MM.1S (cell line): ENCODE data around the gene SLC39A1.

Experiments
- DNase-seq: peaks from one replicate; pipeline ENCODE4 v3.0.0-alpha.2; 2015
- H2AFZ ChIP-seq: fragments of 300-600 bp; sonication (generic); 2 replicates; pipeline ENCODE4 v1.6.0; 2016; ENCODE audit warnings: antibody characterized with exemption, low read length
- H3F3A ChIP-seq: fragments of 300-600 bp; sonication (generic); 2 replicates; pipeline ENCODE4 v1.6.1; 2016; ENCODE audit warnings: mild to moderate bottlenecking, antibody characterized with exemption, low read length, moderate library complexity, mixed read lengths; ENCODE audit not compliant: insufficient read depth
- H3K27ac ChIP-seq: fragments of 300-600 bp; sonication (generic); 2 replicates; pipeline ENCODE4 v1.5.1; 2016; ENCODE audit warnings: mild to moderate bottlenecking, low read length
- H3K27me3 ChIP-seq: fragments of 300-600 bp; sonication (generic); replicated peaks from 2 replicates; pipeline ENCODE4 v1.6.0; 2016; ENCODE audit warnings: low read length; ENCODE audit not compliant: insufficient read depth
- H3K36me3 ChIP-seq: fragments of 300-600 bp; sonication (generic); replicated peaks from 2 replicates; pipeline ENCODE4 v1.6.1; 2016; ENCODE audit warnings: mild to moderate bottlenecking, low read length, mixed read lengths; ENCODE audit not compliant: insufficient read depth
- H3K4me1 ChIP-seq: fragments of 300-600 bp; sonication (generic); 2 replicates; pipeline ENCODE4 v1.6.1; 2016; ENCODE audit warnings: low read length, mixed read lengths
- H3K4me2 ChIP-seq: fragments of 300-600 bp; sonication (generic); 2 replicates; pipeline ENCODE4 v1.6.0; 2016; ENCODE audit warnings: low read depth, low read length
- H3K4me3 ChIP-seq: fragments of 300-600 bp; sonication (generic); 2 replicates; pipeline ENCODE4 v1.5.1; 2016; ENCODE audit warnings: low read length, mixed read lengths
- H3K79me2 ChIP-seq: fragments of 300-600 bp; sonication (generic); 2 replicates; pipeline ENCODE4 v1.6.1; 2016; ENCODE audit warnings: mixed run types, low read length, mixed read lengths
- H3K9ac ChIP-seq: fragments of 300-600 bp; sonication (generic); 2 replicates; pipeline ENCODE4 v1.6.1; 2016; ENCODE audit warnings: low read length, mixed read lengths
- H3K9me2 ChIP-seq: fragments of 300-600 bp; sonication (generic); replicated peaks from 2 replicates; pipeline ENCODE4 v1.6.1; 2016; ENCODE audit warnings: mild to moderate bottlenecking, low read length, mixed read lengths; ENCODE audit not compliant: insufficient read depth
- H3K9me3 ChIP-seq: fragments of 300-600 bp; sonication (generic); replicated peaks from 2 replicates; pipeline ENCODE4 v1.6.1; 2016; ENCODE audit warnings: mild to moderate bottlenecking, low read length, mixed read lengths; ENCODE audit not compliant: insufficient read depth
- H4K20me1 ChIP-seq: fragments of 300-600 bp; sonication (generic); 2 replicates; pipeline ENCODE4 v1.6.1; 2016; ENCODE audit warnings: mild to moderate bottlenecking, low read length, moderate library complexity, mixed read lengths; ENCODE audit not compliant: insufficient read depth
- CTCF ChIP-seq: fragments of 300-600 bp; sonication (generic); IDR thresholded peaks from 2 replicates; pipeline ENCODE4 v1.5.1; 2016; ENCODE audit warnings: antibody characterized with exemption, low read length, mixed read lengths
- EZH2 ChIP-seq: fragments of 300-600 bp; sonication (generic); optimal IDR thresholded peaks from 2 replicates; pipeline ENCODE3; 2017; ENCODE audit warnings: low read depth, mild to moderate bottlenecking, antibody characterized with exemption, low read length, mixed read lengths
- EZH2phosphoT487 ChIP-seq: fragments of 300-600 bp; sonication (generic); IDR thresholded peaks from 2 replicates; pipeline ENCODE4 v1.6.1; 2018; ENCODE audit warnings: antibody characterized with exemption, low read length

Gene SLC39A1

GRCh38 chr1:153942766-153943549 lies 20.4 kb downstream of the SLC39A1 start:
- no peak for DNase-seq
- H3K4me2 ChIP-seq: no peak overlapping the region
- no peaks in the 10 kb centered on the region for H4K20me1 ChIP-seq
- H3K4me1 ChIP-seq: peaks cover 5% of the 10 kb centered on the region
- peaks cover 28% of the 10 kb centered on the region for H3K79me2 ChIP-seq
- H3K27me3 ChIP-seq: no peaks in the 10 kb centered on the region
- H3K9ac ChIP-seq: no peak overlapping the region
- no peaks in the 10 kb centered on the region for H3K9me3 ChIP-seq
- H2AFZ ChIP-seq: no peak overlapping the region
- peaks cover 25% of the 10 kb centered on the region for H3F3A ChIP-seq
- H3K36me3 ChIP-seq: no peaks in the 10 kb centered on the region
- TF ChIP-seq CTCF: no peak
- no peak for TF ChIP-seq EZH2phosphoT487
- TF ChIP-seq EZH2: no peak
- H3K9me2 ChIP-seq: no peaks in the 10 kb centered on the region
- H3K4me3 ChIP-seq: no peak overlapping the region
- H3K27ac ChIP-seq: no peak overlapping the region

GRCh38 chr1:153941826-153942725 lies 21.3 kb downstream of the SLC39A1 start:
- Histone ChIP-seq H3K9me2 (no peaks in the 10 kb centered on the region), H3K4me2 (no peak overlapping the region)

GRCh38 chr1:153940756-153941155 lies 22.6 kb downstream of the SLC39A1 start:
- no peak overlapping the region for H3K27ac ChIP-seq
- DNase-seq: no peak
- no peak overlapping the region for H3K9ac ChIP-seq
- no peak overlapping the region for H2AFZ ChIP-seq
- no peaks in the 10 kb centered on the region; the same call in none of the 2 replicates for H3K36me3 ChIP-seq
- no peaks in the 10 kb centered on the region for H3K27me3 ChIP-seq
- no peak overlapping the region for H3K4me2 ChIP-seq
- TF ChIP-seq EZH2phosphoT487: no peak
- no peak for TF ChIP-seq EZH2
- no peak for TF ChIP-seq CTCF
- H3K4me3 ChIP-seq: no peak overlapping the region
- H3K9me2 ChIP-seq: no peaks in the 10 kb centered on the region
- H3K4me1 ChIP-seq: no peaks in the 10 kb centered on the region; the same call in 1 of the 2 replicates
- H3K79me2 ChIP-seq: peaks cover 27% of the 10 kb centered on the region
- no peaks in the 10 kb centered on the region for H4K20me1 ChIP-seq
- peaks cover 11% of the 10 kb centered on the region; the same call in 1 of the 2 replicates for H3F3A ChIP-seq
- no peaks in the 10 kb centered on the region for H3K9me3 ChIP-seq

More at GRCh38 chr1:153941826-153942725, 21.3 kb downstream of the SLC39A1 start:
- H3K4me1 ChIP-seq: peaks cover 5% of the 10 kb centered on the region
- TF ChIP-seq EZH2: no peak
- no peak for TF ChIP-seq EZH2phosphoT487
- TF ChIP-seq CTCF: no peak
- no peak overlapping the region for H3K27ac ChIP-seq
- peaks cover 17% of the 10 kb centered on the region for H3F3A ChIP-seq
- no peak overlapping the region for H3K9ac ChIP-seq
- peaks cover 28% of the 10 kb centered on the region for H3K79me2 ChIP-seq
- H3K9me3 ChIP-seq: no peaks in the 10 kb centered on the region
- H3K27me3 ChIP-seq: no peaks in the 10 kb centered on the region
- H4K20me1 ChIP-seq: no peaks in the 10 kb centered on the region
- H3K36me3 ChIP-seq: no peaks in the 10 kb centered on the region; the same call in 1 of the 2 replicates
- no peak overlapping the region for H3K4me3 ChIP-seq
- DNase-seq: no peak
- no peak overlapping the region for H2AFZ ChIP-seq
